GDM1 (cell line): Measurements from ENCODE around the gene IL10RA.
"Not testable (repeated sequence)": the region's sequence is repeated elsewhere in the genome, so short reads cannot be mapped to it uniquely, and the experiment has no call there.

ENCODE experiments used
- DNase-seq: peaks from one replicate; lab custom pipeline; 2025; lab: John Stamatoyannopoulos, UW

The IL10RA gene

GRCh38 chr11:118007040-118007439 is 20.8 kb downstream of the IL10RA start:
- DNase-seq: no peak

DNA sequence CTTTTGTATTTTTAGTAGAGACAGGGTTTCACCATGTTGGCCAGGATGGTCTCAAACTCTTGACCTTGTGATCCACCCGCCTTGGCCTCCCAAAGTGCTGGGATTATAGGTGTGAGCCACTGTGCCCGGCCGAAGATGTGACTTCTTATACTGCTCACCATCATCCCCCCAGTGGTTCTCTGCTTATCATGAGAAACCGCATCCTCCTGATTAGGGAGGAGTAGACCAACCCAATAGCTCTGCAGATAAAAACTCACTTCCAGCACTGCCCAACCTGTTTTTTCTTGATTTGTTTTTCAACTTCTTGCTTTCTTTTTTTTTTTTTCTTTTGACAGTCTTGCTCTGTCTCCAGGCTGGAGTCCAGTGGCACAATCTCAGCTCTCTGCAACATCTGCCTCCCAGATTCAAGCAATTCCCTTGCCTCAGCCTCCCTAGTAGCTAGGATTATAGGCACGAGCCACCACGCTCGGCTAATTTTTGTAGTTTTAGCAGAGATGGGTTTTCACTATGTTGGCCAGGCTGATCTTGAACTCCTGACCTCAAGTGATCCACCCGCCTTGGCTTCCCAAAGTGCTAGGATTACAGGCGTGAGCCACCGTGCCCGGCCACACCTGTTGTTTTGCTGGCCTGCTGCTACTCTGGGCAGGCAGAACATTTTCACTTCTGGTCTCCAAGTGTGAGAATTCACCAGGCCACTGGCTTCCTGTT is 21.5 kb downstream of the IL10RA start:
- not testable (repeated sequence) for DNase-seq

DNA sequence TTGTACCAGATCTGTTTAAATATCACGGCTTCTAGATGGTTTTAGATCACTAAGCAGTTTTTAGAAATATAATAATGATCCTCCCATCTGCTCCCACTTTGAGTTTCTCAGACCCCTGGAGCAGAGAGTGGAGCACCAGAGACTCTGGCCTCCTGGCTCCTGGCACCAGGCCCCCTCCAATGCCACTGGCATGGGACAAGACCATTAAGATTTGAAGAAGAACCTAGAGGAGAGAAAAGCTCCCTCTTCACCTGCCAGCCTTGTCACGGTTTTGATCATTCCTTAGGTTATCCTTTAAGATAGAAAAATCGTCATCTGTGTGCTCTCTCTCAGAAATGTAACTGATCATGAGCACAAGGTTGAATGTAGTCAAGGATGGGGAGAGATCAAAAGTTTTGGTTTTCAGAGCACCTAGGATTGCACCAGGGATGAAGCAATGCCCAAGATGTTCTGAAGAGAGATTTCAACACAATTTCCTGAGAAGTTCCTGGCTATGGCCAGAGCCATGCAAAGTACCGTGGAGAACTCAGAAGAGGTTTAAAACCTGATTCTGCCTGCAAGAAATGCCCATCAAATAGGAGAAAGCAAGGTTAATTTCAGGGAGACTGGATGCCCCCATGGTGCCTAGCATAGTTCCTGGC is 22.2 kb downstream of the IL10RA start:
- DNase-seq: no peak

DNA sequence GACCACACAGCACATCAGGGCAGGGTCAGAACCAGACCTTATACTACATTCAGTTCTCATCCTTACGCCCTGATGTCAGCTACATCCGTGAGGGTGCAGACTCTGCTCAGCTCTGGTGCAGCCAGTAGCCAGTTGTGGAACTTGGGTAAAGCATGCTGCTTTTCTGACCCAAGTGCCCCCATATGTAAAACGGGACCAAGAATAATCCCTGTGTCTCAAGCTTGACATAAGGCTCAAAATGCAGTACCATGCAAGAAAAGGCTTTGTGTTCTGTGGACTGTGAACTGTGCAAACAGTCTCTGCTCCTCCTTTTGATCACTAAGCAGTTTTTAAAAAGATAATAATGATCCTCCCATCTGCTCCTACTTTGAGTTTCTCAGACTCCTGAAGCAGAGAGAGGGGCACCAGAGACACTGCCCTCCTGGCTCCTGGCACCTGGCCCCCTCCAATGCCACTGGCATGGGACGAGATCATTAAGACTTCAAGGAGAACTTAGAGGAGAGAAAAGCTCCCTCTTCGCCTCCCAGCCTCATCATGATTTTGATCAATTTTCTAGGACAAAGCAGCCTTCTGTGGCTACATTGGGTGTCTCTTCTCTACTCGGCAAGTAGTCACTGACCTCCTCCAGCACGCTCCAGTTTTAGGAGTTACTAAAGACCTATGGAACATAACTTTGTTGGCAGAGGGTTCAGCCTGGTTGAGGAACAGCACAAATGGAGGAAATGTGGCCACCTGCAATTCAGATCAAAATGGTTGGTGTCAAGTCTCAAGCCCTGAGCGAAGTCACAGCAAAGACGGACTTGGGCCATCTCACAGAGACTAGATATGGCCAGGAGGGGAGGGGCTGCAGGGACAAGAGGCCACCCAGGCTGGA is 23.9 kb downstream of the IL10RA start:
- no peak for DNase-seq

GRCh38 chr11:118010738-118011461 is 24.7 kb downstream of the IL10RA start:
- peak; percentile 68 for DNase-seq

DNA sequence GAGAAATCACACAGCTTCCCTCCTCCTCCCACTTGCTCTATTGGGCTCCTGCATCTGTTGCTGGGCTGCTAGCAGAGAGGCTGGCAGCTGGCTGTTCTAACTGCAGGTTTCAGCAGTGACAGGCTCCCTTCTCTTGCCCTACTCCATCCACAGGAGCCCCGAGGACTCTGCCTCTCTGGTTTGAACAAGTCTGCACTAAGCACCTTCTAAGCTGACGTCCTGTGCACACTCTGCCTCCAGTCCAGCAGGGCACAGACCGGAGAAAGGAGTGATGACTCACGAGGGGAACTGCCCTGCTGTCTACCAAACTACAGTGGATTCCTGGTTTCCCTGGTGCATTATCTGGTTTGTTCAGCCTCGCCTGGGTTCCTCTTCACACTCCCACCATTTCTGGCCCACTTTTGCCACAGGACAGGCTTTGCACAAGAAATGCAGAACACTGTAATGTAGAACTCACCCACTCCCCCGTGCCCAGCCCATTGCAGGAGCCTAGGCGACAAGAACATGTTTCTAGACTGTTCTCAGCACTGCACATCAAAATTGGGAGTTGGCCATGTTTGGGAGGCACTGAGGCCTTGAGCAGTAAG is 26.0 kb downstream of the IL10RA start:
- DNase-seq: peak; percentile 95

DNA sequence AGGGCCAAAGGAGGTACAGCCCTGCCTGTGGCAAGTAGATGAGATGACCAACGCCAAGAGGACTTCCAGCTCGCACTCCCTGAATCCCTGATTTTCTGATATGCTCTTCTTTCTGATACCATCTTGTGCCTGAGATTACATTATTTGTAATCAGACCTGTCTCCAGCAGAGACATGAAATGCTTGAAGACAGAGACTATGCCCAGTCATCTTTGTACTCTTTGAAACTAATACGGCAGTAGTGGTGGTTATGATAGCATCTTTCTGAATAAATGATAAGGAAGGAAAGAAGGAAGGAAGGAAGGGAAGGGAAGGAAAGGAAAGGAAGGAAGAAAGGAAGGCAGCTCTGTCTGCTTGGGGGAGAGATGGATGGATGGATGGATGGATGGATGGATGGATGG is 27.8 kb downstream of the IL10RA start:
- DNase-seq: no peak

- peak; percentile 87 for DNase-seq
These were observed 29.2 kb downstream of the IL10RA start for GRCh38 chr11:118015385-118015841.

DNA sequence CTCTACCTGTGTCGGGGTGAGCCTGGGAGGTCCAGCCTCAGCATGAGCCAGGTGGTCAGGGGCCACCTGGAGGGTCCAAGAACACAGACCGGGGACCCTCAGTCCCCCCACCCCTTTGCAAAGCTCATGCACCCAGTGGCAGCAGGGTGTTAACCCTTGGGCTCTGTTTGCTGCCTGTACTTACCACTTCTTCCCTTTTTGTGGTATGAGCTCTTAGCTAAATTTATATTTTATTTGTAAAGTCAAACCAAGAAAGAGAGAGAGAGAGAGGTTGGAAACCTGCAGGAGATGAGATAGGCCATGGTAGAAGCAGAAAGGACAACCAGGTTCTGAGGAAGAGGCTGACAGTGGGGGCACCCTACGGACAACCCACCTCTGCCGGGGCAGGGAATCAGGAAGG is 29.9 kb downstream of the IL10RA start:
- peak; percentile 67 for DNase-seq

GRCh38 chr11:118017111-118017510 is 30.9 kb downstream of the IL10RA start:
- no peak for DNase-seq

GRCh38 chr11:118017631-118018315 is 31.6 kb downstream of the IL10RA start:
- DNase-seq: no peak

DNA sequence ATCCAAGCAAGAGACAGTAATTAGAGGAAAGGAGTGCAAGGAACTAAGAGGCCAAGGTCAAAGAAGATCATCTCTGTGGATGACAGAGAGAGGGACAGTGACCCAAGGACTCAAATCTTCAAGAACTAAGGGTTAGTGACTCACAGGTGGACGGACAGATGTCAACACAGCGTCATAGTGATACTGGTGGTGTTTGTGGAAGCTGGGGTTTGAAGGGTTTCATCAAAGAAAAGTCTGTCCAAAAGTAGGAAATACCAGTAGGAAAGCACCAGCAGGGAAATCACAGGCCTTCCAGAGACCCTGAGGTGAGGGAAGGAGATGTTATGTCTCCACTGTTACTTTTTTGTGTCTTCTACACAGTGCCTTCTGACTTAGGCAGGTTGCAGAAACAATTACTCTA is 32.2 kb downstream of the IL10RA start:
- DNase-seq: no peak

DNA sequence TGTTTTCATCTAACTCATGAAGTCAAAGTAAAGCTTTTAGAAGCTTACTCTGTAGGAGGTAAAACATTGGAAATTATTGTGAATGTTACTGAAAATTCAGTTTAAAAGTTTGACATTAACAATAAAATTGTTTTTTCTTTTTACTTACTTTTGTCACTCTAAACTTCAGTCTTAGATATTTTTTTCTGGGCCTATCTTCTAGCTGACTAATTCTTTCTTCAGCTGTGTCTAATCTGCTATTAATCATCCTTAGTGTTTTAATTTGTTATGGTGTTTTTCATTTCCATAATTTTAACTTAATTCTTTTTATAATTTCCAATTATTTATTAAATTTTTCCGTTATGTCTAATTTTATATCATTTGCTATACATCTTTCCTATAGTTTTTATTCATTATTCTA is 35.0 kb downstream of the IL10RA start:
- no peak for DNase-seq

GRCh38 chr11:118027694-118028093 is 41.5 kb downstream of the IL10RA start:
- no peak for DNase-seq

- DNase-seq: no peak
These were observed 42.4 kb downstream of the IL10RA start for GRCh38 chr11:118028626-118029025.

- no peak for DNase-seq
These were observed 47.2 kb downstream of the IL10RA start for GRCh38 chr11:118033443-118033842.

- DNase-seq: no peak
These were observed 55.9 kb downstream of the IL10RA start for GRCh38 chr11:118042141-118042540.

GRCh38 chr11:118042796-118043195 is 56.6 kb downstream of the IL10RA start:
- no peak for DNase-seq

DNA sequence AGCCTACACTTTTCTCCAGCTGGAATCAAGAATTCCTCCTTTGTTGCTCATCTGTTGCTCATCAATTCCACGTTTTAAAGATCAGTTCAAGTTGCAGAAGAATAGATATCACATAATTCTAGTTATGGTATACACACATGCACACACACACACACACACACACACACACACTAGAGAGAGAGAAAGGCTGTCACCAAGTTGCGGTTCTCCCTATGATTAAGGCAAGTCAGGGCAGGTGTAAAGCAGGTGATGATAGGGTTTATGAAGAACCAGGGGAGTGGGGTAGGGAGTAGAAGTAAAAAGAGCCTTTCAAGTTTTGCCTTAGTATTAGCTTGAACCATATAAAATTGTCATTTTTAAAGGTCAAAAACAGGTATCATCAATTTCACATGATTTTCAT is 59.0 kb downstream of the IL10RA start:
- DNase-seq: no peak

DNA sequence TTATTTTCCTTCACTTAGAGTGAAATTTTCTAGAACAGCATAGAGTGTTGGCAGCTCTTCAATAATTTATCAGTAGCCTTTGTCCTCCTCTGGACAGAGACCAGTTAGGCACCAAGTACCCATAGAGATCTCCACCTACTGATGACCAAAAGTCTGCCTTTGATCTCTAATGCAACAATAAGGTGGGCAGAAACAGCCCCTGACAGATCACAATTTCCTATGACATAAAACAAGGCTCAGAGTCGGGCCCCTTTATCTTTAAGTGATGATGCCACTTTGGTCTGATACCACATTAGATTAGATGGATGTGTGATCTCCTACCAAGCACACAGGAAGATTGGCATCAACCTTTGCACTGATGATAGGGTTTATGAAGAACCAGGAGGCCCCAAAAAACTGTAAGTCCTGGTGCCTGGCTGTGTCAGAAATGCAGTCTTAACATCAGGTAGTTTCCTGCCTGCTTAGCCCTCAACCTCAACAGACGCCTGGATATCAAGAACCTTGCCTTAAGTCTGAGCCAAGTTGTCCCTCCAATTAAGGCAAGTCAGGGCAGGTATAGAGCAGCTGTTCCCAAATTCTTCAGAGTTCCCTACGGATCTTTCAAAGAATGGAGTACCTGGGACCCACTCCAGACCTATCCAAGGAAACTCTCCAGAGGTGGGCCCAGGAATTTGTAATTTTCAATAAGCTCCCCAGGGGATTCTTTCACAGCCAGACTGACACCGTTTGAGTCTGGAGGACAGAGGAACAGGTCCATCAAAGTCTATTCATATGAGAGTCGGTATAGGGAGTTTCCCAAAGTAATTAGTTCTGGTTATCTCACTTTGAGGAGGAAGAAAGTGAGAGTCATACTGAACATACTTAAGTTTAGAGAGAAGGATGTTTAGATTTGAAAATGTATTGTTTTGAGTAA is 60.1 kb downstream of the IL10RA start:
- no peak for DNase-seq
